ENCODE results near the gene ROCK2. TPM values are rescaled to one million over a fixed set of nuclear protein-coding genes. Genes with fewer than 3 reads are reported as not detected.

The ROCK2 gene
- total RNA-seq, 4 donors from 2014 or later = 90.0 to 119 (median 101) TPM

DNA sequence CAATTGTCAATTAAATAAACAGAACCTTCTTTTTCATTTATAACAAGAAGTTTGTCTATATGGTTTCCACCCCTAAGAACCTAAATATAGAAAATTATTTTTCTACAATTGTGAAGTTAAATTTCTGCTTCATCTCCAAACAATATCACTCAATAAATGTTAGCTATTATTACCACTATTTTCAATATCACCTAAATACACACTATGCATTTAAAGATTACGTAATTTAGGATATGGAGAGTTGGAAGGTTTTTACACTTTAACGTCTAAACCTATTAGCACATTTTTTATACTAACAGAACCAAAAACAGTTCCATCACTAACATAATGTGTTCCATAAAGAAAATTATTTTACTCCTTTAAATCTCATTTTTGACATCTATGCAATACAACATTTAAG is 48.0 kb downstream of the ROCK2 start:
- TF ChIP-seq POLR2AphosphoS5 (IDR thresholded peaks at IDR 0.05) (no peak), EP300 (IDR thresholded peaks at IDR 0.05) (no peak), POLR2A (IDR thresholded peaks at IDR 0.05; ENCODE audit: low read depth) (no peak)
- TF ChIP-seq, protein P1, sequence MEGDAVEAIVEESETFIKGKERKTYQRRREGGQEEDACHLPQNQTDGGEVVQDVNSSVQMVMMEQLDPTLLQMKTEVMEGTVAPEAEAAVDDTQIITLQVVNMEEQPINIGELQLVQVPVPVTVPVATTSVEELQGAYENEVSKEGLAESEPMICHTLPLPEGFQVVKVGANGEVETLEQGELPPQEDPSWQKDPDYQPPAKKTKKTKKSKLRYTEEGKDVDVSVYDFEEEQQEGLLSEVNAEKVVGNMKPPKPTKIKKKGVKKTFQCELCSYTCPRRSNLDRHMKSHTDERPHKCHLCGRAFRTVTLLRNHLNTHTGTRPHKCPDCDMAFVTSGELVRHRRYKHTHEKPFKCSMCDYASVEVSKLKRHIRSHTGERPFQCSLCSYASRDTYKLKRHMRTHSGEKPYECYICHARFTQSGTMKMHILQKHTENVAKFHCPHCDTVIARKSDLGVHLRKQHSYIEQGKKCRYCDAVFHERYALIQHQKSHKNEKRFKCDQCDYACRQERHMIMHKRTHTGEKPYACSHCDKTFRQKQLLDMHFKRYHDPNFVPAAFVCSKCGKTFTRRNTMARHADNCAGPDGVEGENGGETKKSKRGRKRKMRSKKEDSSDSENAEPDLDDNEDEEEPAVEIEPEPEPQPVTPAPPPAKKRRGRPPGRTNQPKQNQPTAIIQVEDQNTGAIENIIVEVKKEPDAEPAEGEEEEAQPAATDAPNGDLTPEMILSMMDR (IDR thresholded peaks at IDR 0.05) = no peak
- Histone ChIP-seq H3K27me3 (no peaks in the 10 kb centered on the region), H3K36me3 (no peaks in the 10 kb centered on the region), H3K4me3 (no peak overlapping the region), H3K9me3 (no peaks in the 10 kb centered on the region), H3K4me1 (peaks cover 4 to 48% (median 35%) of the 10 kb centered on the region in 4 donors), H3K27ac (replicated peaks in 1 of 4) (no peak overlapping the region)
- intact Hi-C loops (cut with DNase I) = no loop called here
- DNase-seq (ENCODE audit: extremely low spot score) = no peak
- WGBS = 76% methylated on average over 2 of the region's 2 CpGs

DNA sequence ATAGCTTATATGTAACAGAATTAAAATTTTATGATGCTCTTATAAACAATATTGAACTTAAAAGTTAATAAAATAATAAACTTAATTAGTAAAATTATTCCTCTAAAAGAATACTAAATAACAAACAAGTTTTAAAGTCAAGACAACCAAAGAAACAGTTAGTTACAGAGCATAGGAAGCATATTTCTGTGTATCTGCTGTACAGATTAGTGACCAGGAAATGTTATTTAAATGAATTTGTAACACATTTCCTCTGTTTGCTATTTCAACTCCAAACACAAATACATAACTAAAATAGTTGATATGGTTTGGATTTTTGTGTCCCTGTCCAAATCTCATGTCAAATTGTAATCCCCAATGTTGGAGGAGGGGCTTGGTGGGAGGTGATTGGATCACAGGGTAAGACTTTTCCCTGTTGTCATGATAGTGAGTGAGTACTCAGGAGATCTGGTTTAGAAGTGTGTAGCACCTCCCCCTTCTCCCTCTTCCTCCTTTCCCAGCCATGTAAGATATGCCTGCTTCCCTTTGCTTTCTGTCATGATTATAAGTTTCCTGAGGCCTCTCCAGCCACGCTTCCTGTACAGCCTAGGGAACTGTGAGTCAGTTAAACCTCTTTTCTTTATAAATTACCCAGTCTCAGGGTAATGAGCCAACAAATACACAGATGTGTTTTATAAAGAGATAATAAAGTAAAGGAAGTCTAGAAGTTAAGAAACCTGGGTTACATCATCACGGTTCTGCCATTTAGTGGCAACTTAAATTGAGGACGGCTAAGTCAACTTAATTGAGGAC is 51.8 kb downstream of the ROCK2 start:
- H3K4me1 ChIP-seq = peaks cover 15 to 50% (median 35%) of the 10 kb centered on the region in 4 donors
- no peaks in the 10 kb centered on the region for H3K27me3 ChIP-seq
- H3K27ac ChIP-seq (replicated peaks in 1 of 4) = no peak overlapping the region
- no peaks in the 10 kb centered on the region for H3K36me3 ChIP-seq
- TF ChIP-seq EP300 (IDR thresholded peaks at IDR 0.05) = no peak
- TF ChIP-seq, protein P1 (IDR thresholded peaks at IDR 0.05) = no peak
- no peak for TF ChIP-seq POLR2A (IDR thresholded peaks at IDR 0.05; ENCODE audit: low read depth)
- WGBS = 80% methylated on average over 3 of the region's 3 CpGs
- no peaks in the 10 kb centered on the region for H3K9me3 ChIP-seq
- H3K4me3 ChIP-seq = no peak overlapping the region
- DNase-seq (ENCODE audit: extremely low spot score) = no peak
- intact Hi-C loops (cut with DNase I) = no loop called here

GRCh38 chr2:11290713-11291112 is 53.7 kb downstream of the ROCK2 start:
- Histone ChIP-seq H3K27me3 (no peaks in the 10 kb centered on the region), H3K4me3 (no peak overlapping the region), H3K9me3 (no peaks in the 10 kb centered on the region), H3K4me1 (peaks cover 23 to 48% (median 42%) of the 10 kb centered on the region in 4 donors), H3K36me3 (peaks cover 0 to 2% (median under 1%) of the 10 kb centered on the region in 4 donors), H3K27ac (replicated peaks in 1 of 4) (no peak overlapping the region)
- WGBS = 85% methylated on average over 4 of the region's 4 CpGs
- DNase-seq (ENCODE audit: extremely low spot score) = no peak
- TF ChIP-seq POLR2A (IDR thresholded peaks at IDR 0.05; ENCODE audit: low read depth) = no peak
- TF ChIP-seq, protein P1 (IDR thresholded peaks at IDR 0.05) = no peak
- TF ChIP-seq EP300 (IDR thresholded peaks at IDR 0.05) = no peak
- TF ChIP-seq POLR2AphosphoS5 (IDR thresholded peaks at IDR 0.05) = no peak
- intact Hi-C loops (cut with DNase I) = no loop called here

DNA sequence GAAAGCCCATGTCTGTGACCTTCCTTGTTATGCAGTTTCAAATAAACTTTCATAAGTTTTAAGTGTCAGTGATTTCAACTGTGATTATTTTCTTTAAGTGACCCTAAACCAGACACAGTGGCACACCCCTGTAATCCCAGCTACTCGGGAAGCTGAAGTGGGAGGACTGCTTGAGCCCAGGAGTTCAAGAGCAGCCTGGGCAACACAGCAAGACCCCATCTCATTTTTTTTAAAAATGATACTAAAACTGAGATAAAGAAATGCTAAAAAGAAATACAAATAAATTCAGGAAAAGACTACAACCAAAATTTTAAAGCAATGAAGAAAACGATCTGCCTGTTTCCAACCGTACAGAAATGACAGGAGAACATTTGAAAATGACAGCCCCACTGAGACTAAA is 54.2 kb downstream of the ROCK2 start:
- Histone ChIP-seq H3K27me3 (no peaks in the 10 kb centered on the region), H3K27ac (replicated peaks in 1 of 4) (no peak overlapping the region), H3K4me3 (no peak overlapping the region), H3K9me3 (no peaks in the 10 kb centered on the region), H3K36me3 (peaks cover 0 to 7% (median 6%) of the 10 kb centered on the region in 4 donors), H3K4me1 (peaks cover 23 to 48% (median 40%) of the 10 kb centered on the region in 4 donors)
- TF ChIP-seq POLR2A (IDR thresholded peaks at IDR 0.05; ENCODE audit: low read depth) (no peak), POLR2AphosphoS5 (IDR thresholded peaks at IDR 0.05) (no peak), EP300 (IDR thresholded peaks at IDR 0.05) (no peak)
- TF ChIP-seq, protein P1 (IDR thresholded peaks at IDR 0.05) = no peak
- no peak for DNase-seq (ENCODE audit: extremely low spot score)
- WGBS = 77% methylated on average over 3 of the region's 3 CpGs
- intact Hi-C loops (cut with DNase I) = no loop called here
